ENCODE data around the gene MYO5A. TPM values are rescaled to one million over a fixed set of nuclear protein-coding genes. Genes with fewer than 3 reads are reported as not detected.

MYO5A gene
- total and polyA plus RNA-seq, 9 of the 15 experiments (the other 6 are each of a cell fraction or from before 2014, with no cell fraction given) = 0.03 to 0.82 (median 0.40) TPM

DNA sequence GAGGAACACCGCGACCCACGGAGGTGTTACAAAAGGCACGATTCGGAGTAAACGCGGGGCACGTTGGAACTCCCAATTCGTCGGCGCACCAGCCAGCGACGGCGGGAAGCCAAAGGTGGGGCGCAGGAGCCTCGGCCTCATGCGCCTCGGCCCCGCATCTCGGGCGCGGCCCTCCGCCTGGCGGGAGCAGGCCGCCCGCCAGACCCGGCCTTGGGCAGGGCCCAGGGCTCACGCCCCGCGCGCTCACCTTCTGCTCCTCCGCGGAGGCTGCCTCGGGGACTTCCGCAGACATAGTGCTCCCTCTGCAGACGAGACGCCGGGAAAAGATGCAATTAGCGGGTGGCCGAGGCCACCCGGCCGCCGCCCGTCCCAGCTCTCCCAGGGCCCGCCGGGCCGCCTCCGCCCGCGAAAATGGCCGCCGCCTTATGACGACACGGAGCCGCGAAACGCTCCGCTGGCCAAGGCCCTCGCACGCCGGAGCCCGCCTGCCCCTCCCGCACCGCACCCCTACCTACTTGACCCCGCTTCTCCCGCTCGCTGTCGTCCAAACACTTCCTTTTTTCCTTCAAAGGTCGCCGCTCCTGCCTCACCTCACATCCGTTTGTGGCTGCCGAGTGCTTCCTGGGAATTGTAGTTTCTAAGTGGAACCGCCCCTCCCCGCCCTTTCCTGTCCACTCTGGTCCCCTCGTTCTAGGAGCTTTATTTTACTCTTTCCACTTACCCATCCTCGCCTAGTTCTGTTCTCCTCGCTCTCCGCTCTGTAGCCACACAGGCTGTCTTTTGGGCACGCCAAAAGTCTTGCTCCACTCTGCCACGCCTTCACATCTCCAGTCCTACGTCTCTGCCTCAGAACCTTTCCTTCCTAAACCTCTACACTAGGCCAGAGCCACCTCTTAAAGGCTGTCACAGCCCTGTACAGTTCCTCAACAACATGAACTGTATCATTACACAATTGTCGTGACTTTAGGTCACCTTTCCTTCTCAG lies 40.2 kb upstream of the MYO5A start, which contains the start of gene ARPP19 (continued):
- TF ChIP-seq, protein P1, sequence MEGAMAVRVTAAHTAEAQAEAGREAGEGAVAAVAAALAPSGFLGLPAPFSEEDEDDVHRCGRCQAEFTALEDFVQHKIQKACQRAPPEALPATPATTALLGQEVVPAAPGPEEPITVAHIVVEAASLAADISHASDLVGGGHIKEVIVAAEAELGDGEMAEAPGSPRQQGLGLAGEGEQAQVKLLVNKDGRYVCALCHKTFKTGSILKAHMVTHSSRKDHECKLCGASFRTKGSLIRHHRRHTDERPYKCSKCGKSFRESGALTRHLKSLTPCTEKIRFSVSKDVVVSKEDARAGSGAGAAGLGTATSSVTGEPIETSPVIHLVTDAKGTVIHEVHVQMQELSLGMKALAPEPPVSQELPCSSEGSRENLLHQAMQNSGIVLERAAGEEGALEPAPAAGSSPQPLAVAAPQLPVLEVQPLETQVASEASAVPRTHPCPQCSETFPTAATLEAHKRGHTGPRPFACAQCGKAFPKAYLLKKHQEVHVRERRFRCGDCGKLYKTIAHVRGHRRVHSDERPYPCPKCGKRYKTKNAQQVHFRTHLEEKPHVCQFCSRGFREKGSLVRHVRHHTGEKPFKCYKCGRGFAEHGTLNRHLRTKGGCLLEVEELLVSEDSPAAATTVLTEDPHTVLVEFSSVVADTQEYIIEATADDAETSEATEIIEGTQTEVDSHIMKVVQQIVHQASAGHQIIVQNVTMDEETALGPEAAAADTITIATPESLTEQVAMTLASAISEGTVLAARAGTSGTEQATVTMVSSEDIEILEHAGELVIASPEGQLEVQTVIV (CRISPR knock-in tag; IDR thresholded peaks at IDR 0.05; ENCODE audit: borderline replicate concordance) = no peak
- TF ChIP-seq GABPB2 (CRISPR knock-in tag; conservative IDR thresholded peaks at IDR 0.05) (no peak), RBBP5 (IDR thresholded peaks at IDR 0.05; ENCODE audit: borderline replicate concordance, insufficient read depth, low read length, poor library complexity, severe bottlenecking) (peak; percentile 92), ZNF778 (CRISPR knock-in tag; IDR thresholded peaks at IDR 0.05) (no peak), ERF (CRISPR knock-in tag; IDR thresholded peaks at IDR 0.05) (0 out of 2 replicates have a peak, but pooled peaks have one; percentile 41), NEUROD1 (IDR thresholded peaks at IDR 0.05; ENCODE audit: borderline replicate concordance, low read depth, low read length, partially characterized antibody) (peak; percentile 55), ZNF316 (IDR thresholded peaks at IDR 0.05) (no peak), PATZ1 (CRISPR knock-in tag; IDR thresholded peaks at IDR 0.05; ENCODE audit: borderline replicate concordance) (no peak), BHLHE40 (IDR thresholded peaks at IDR 0.05; ENCODE audit: low read length) (peak; percentile 54), ZNF263 (CRISPR knock-in tag; IDR thresholded peaks at IDR 0.05; ENCODE audit: borderline replicate concordance) (peak; percentile 88), MAZ (CRISPR knock-in tag; conservative IDR thresholded peaks at IDR 0.05 in 1 of 2, IDR thresholded peaks at IDR 0.05 in 1 of 2) (peak; percentile 88 to 92), HNRNPK (IDR thresholded peaks at IDR 0.05; ENCODE audit: low read depth, low read length, poor library complexity, severe bottlenecking) (no peak), ZBTB17 (CRISPR knock-in tag; IDR thresholded peaks at IDR 0.05) (no peak), RBM14 (IDR thresholded peaks at IDR 0.05; ENCODE audit: borderline replicate concordance, insufficient read depth, low read depth, low read length) (peak; percentile 66; the same call in 1 of the 2 replicates), MCM3 (IDR thresholded peaks at IDR 0.05) (no peak), KAT2B (IDR thresholded peaks at IDR 0.05; ENCODE audit: low read depth, low read length) (no peak), POLR2A (conservative IDR thresholded peaks at IDR 0.05) (peak; percentile 77)
- TF ChIP-seq, protein P2, sequence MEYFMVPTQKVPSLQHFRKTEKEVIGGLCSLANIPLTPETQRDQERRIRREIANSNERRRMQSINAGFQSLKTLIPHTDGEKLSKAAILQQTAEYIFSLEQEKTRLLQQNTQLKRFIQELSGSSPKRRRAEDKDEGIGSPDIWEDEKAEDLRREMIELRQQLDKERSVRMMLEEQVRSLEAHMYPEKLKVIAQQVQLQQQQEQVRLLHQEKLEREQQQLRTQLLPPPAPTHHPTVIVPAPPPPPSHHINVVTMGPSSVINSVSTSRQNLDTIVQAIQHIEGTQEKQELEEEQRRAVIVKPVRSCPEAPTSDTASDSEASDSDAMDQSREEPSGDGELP (CRISPR knock-in tag; IDR thresholded peaks at IDR 0.05; ENCODE audit: borderline replicate concordance) = peak; percentile 86
- TF ChIP-seq, protein P3, sequence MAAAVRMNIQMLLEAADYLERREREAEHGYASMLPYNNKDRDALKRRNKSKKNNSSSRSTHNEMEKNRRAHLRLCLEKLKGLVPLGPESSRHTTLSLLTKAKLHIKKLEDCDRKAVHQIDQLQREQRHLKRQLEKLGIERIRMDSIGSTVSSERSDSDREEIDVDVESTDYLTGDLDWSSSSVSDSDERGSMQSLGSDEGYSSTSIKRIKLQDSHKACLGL (CRISPR knock-in tag; IDR thresholded peaks at IDR 0.05; ENCODE audit: borderline replicate concordance, poor library complexity, severe bottlenecking) = no peak
- TF ChIP-seq, protein P4, sequence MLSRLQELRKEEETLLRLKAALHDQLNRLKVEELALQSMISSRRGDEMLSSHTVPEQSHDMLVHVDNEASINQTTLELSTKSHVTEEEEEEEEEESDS (CRISPR knock-in tag; IDR thresholded peaks at IDR 0.05) = no peak

Data from K562 (cell line).